Measurements from ENCODE around the gene PLXNB2. TPM values are rescaled to one million over a fixed set of nuclear protein-coding genes. Genes with fewer than 3 reads are reported as not detected.

Gene PLXNB2
- total and polyA plus RNA-seq, 4 experiments from 2014 or later, result 0.40 to 4.6 (median 2.8) TPM; not detected in 1

DNA sequence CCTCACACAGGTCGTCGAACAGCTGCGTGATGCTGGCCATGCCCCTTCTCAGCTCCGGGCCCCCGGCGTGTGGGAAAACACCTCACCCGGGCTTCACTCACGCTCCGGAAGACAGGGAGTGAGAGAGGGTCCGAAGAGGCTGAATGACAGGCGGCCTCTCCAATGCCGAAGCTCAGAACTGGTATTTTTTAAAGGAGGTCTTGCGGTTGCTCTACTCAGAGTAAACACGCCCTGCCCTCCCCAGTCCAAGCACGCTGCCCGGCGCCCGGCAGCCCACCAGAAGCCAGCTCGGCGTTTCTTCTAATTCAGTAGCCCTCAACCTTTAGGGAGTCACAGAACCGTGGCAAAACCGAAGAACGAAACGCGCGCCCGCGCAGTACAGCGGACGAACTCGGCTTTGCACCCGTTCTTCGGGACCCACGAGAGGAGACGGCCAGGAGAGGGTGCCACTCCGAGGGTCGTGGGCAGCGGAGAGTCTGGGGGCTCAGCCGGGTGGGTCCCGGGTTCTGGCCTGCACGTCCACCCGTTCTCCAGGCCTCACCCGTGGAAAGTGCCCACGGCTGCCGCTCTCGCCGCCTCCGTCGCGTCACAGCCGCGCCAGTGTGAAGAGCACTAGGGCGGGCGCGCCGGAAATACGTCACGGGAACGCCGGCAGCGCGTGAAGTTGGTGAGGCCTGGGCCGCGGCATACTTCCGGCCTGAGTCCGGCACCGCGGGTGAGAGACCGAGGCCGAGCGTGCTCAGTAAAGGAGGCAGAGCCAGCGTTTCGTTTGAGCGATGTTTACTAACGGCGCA lies 62.8 kb downstream of the PLXNB2 start, which contains the start of gene TUBGCP6:
TSS of gene TUBGCP6 (minus strand) at position 604 of the 794 bp plus-strand sequence. CDS start at position 40, 564 bp downstream.
- H3K27me3 Mint-ChIP-seq, result no peaks in the 10 kb centered on the region
- peaks cover 23 to 64% (median 37%) of the 10 kb centered on the region in 4 donors for H3K4me1 Mint-ChIP-seq
- Histone ChIP-seq H3K27ac (ENCODE audit: low read depth, low read length) (peak within 1 kb of the TSS; percentile 98), H3K9me3 (ENCODE audit: control insufficient read depth in 1 of 2, low read length in 2 of 2) (no peaks in the 10 kb centered on the region), H3K4me1 (ENCODE audit: insufficient read depth, low read length) (peaks cover 69% of the 10 kb centered on the region), H3K27me3 (ENCODE audit: insufficient read depth, low read length) (no peaks in the 10 kb centered on the region), H3K4me3 (ENCODE audit: low read length in 2 of 2) (peak within 1 kb of the TSS; percentile 37 to 99), H3K36me3 (ENCODE audit: insufficient read depth, low read length) (peaks cover 27% of the 10 kb centered on the region)
- H3K36me3 Mint-ChIP-seq, result peaks cover 10 to 28% of the 10 kb centered on the region in 2 donors
- peak within 1 kb of the TSS; percentile 95 to 100 (median 98) for H3K4me3 Mint-ChIP-seq
- H3K27ac Mint-ChIP-seq, result peak within 1 kb of the TSS; percentile 90 to 100 (median 99)
- peak; percentile 89 to 93 (median 91) for DNase-seq
- ChIA-PET CTCF (ENCODE audit: partially characterized antibody) (interaction anchor here (0.6 to 3.8 kb wide), 6 partner anchors 8 to 376 kb away, joined by 3 to 14 read pairs (median 6); no protein-coding TSS in a partner anchor), POLR2A (ENCODE audit: partially characterized antibody) (interaction anchor here (0.5 to 5.9 kb wide), 19 partner anchors 13 to 383 kb away, joined by 3 to 32 read pairs (median 6); partner anchors contain the start of genes ARSA, DENND6B, LMF2 and MAPK11)
- H3K9me3 Mint-ChIP-seq, result no peaks in the 10 kb centered on the region
- intact Hi-C loops (cut with micrococcal nuclease), result loop anchor here (1.0 to 5.0 kb wide), 5 partner anchors 26 to 319 kb away; partner anchors contain the start of genes MAPK11, SCO2 and SELENOO

DNA sequence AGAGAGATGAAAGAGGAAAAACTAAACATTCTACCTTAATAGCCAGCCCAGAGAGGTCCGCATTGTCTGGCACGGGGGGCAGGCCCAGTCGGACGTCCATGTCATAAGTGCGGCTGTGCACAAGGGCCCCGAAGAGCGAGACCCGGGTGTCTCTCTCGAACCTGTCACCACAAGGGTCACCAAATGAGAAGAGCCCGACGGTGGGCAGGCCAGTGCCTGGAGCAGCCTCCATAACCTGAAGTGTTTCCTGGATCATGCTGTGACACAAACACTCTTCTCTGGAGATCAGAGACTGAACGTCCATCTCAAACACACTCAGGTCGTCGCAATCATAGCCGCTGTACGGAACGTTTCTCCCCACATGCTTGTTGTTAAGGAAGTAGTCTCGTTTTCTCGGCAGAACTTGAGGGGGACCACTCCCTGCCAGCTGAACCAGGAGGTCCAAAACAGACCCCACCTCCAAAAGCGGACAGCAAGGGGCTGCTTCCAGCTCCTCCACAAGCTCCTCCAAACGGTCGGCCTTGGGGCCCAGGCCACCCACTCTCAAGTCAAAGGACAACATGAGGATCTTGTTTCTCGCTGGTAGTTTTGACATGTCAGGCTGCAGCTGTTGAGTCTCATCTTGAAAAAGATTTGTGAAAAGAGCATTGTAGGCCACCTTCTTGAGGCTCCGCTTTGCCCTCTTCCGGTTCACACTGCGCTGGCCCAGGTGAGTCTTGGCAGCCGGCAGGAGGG lies 63.6 kb downstream of the PLXNB2 start:
- Histone ChIP-seq H3K4me1 (ENCODE audit: insufficient read depth, low read length) (peaks cover 65% of the 10 kb centered on the region), H3K4me3 (ENCODE audit: low read length in 2 of 2) (peak overlapping the region; percentile 37 to 99), H3K27ac (ENCODE audit: low read depth, low read length) (peak overlapping the region; percentile 98), H3K36me3 (ENCODE audit: insufficient read depth, low read length) (peaks cover 32% of the 10 kb centered on the region), H3K9me3 (ENCODE audit: control insufficient read depth in 1 of 2, low read length in 2 of 2) (no peaks in the 10 kb centered on the region), H3K27me3 (ENCODE audit: insufficient read depth, low read length) (no peaks in the 10 kb centered on the region)
- Mint-ChIP-seq H3K4me1 (peaks cover 23 to 64% (median 37%) of the 10 kb centered on the region in 4 donors), H3K9me3 (no peaks in the 10 kb centered on the region), H3K4me3 (peak overlapping the region; percentile 95 to 100 (median 98)), H3K27me3 (no peaks in the 10 kb centered on the region), H3K27ac (peak overlapping the region; percentile 90 to 100 (median 99)), H3K36me3 (peaks cover 10 to 29% of the 10 kb centered on the region in 2 donors)
- ChIA-PET CTCF (ENCODE audit: partially characterized antibody) (interaction anchor here (0.6 to 3.8 kb wide), 6 partner anchors 9 to 377 kb away, joined by 3 to 14 read pairs (median 6); no protein-coding TSS in a partner anchor), POLR2A (ENCODE audit: partially characterized antibody) (interaction anchor here (0.5 to 5.9 kb wide), 20 partner anchors 12 to 384 kb away, joined by 3 to 32 read pairs (median 6); partner anchors contain the start of genes ARSA, DENND6B, LMF2 and MAPK11)
- intact Hi-C loops (cut with micrococcal nuclease), result loop anchor here (1.0 to 5.0 kb wide), 5 partner anchors 27 to 319 kb away; partner anchors contain the start of genes MAPK11, SCO2 and SELENOO
- no peak for DNase-seq

- H3K36me3 ChIP-seq (ENCODE audit: insufficient read depth, low read length), result peaks cover 34% of the 10 kb centered on the region
- Mint-ChIP-seq H3K4me1 (peaks cover 24 to 62% (median 37%) of the 10 kb centered on the region in 4 donors), H3K36me3 (peaks cover 15 to 33% of the 10 kb centered on the region in 2 donors), H3K27me3 (no peaks in the 10 kb centered on the region), H3K4me3 (peak overlapping the region; percentile 85 to 99 (median 97)), H3K9me3 (no peaks in the 10 kb centered on the region), H3K27ac (peak overlapping the region; percentile 57 to 99 (median 79))
- no peaks in the 10 kb centered on the region for H3K9me3 ChIP-seq (ENCODE audit: control insufficient read depth in 1 of 2, low read length in 2 of 2)
- no peaks in the 10 kb centered on the region for H3K27me3 ChIP-seq (ENCODE audit: insufficient read depth, low read length)
- H3K27ac ChIP-seq (ENCODE audit: low read depth, low read length), result no peak overlapping the region
- H3K4me1 ChIP-seq (ENCODE audit: insufficient read depth, low read length), result peaks cover 52% of the 10 kb centered on the region
- POLR2A ChIA-PET (ENCODE audit: partially characterized antibody), result interaction anchor here (0.8 to 5.9 kb wide), 5 partner anchors 8 to 283 kb away, joined by 3 to 32 read pairs (median 4); partner anchors contain the start of genes HDAC10 and SCO2
- CTCF ChIA-PET (ENCODE audit: partially characterized antibody), result interaction anchor here (0.8 to 3.8 kb wide), 13 partner anchors 10 to 378 kb away, joined by 3 to 28 read pairs (median 4); partner anchors contain the start of genes HDAC10 and SCO2
- intact Hi-C loops (cut with micrococcal nuclease), result loop anchor here (5.0 kb wide), 2 partner anchors 40 to 285 kb away; partner anchors contain the start of genes SCO2 and SELENOO
- no peak for DNase-seq
- H3K4me3 ChIP-seq (ENCODE audit: low read length in 2 of 2), result peak overlapping the region in 1 of 2 donors; percentile 35
Measured at GRCh38 chr22:50242406-50242949, 65.0 kb downstream of the PLXNB2 start.

DNA sequence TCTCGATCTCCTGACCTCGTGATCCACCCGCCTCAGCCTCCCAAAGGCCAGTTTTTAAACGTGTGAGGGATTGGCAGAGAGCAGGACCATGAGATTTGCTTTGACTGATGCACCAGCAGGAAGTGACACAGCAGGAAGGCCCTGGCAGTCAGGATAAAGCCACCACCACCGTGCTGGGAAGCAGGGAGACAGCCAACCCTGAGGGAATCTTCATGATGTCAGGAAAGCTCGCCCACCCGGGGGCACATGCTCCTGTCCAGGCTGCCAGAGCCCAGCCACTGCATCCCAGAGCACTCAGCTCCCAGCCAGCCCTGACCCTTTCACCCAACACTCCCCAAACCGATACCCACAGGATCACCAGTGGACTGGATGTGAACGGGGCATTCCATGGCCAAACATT lies 68.7 kb downstream of the PLXNB2 start:
- Mint-ChIP-seq H3K4me3 (no peak overlapping the region), H3K27me3 (no peaks in the 10 kb centered on the region), H3K9me3 (no peaks in the 10 kb centered on the region), H3K27ac (peak overlapping the region in 1 of 7 donors; percentile 53), H3K4me1 (peaks cover 32 to 66% (median 40%) of the 10 kb centered on the region in 4 donors), H3K36me3 (peaks cover 15 to 41% of the 10 kb centered on the region in 2 donors)
- ChIA-PET POLR2A (ENCODE audit: partially characterized antibody) (interaction anchor here (1.3 to 3.2 kb wide), 2 partner anchors 48 to 103 kb away, joined by 3 to 12 read pairs; no protein-coding TSS in a partner anchor), CTCF (ENCODE audit: partially characterized antibody) (interaction anchor here (0.9 to 4.2 kb wide), 4 partner anchors 12 to 260 kb away, joined by 3 to 19 read pairs (median 8); partner anchors contain the start of gene HDAC10)
- no peaks in the 10 kb centered on the region for H3K9me3 ChIP-seq (ENCODE audit: control insufficient read depth in 1 of 2, low read length in 2 of 2)
- peaks cover 22% of the 10 kb centered on the region for H3K36me3 ChIP-seq (ENCODE audit: insufficient read depth, low read length)
- peaks cover 27% of the 10 kb centered on the region for H3K4me1 ChIP-seq (ENCODE audit: insufficient read depth, low read length)
- DNase-seq, result no peak
- H3K4me3 ChIP-seq (ENCODE audit: low read length in 2 of 2), result no peak overlapping the region
- H3K27me3 ChIP-seq (ENCODE audit: insufficient read depth, low read length), result no peaks in the 10 kb centered on the region
- no peak overlapping the region for H3K27ac ChIP-seq (ENCODE audit: low read depth, low read length)
- intact Hi-C loops (cut with micrococcal nuclease), result no loop called here

DNA sequence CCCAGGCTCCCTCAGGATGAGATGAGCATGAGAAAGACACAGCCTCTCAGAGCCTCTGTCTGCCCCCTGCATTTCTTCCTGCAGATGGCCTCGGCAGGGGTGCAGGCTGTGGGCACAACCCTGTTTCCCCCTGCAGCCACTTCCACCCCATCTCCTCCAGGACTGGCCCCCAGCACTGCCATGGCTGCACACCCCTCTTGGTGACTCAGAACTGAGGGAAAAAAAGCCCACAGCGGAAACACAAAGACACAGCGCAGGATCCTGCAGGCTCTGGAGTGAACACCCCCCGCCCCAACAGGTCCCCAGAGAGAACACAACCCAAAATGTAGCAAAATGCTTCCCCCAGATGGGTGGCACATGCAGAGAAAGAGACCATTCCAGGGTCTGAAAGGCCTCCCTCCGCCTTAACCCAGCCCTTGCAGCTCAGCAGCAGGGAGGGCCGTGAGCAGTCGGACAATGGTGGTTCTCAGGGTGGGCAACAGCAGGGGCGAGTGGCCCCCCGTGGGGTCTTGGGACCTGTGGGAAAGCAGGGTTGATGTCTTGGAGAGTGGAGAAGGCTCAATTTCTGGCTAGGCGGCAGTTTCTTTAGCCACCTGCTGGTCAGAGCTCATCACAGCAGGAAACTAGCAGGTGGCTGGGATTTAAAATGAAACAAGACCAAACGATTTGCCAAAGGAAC lies 70.6 kb downstream of the PLXNB2 start:
- H3K27me3 ChIP-seq (ENCODE audit: insufficient read depth, low read length), result no peaks in the 10 kb centered on the region
- POLR2A ChIA-PET (ENCODE audit: partially characterized antibody), result no interaction called here
- CTCF ChIA-PET (ENCODE audit: partially characterized antibody), result interaction anchor here (0.8 to 2.7 kb wide), 3 partner anchors 16 to 261 kb away, joined by 3 to 8 read pairs (median 6); no protein-coding TSS in a partner anchor
- no peak overlapping the region for H3K27ac ChIP-seq (ENCODE audit: low read depth, low read length)
- intact Hi-C loops (cut with micrococcal nuclease), result no loop called here
- Mint-ChIP-seq H3K4me3 (no peak overlapping the region), H3K4me1 (peaks cover 27 to 51% (median 31%) of the 10 kb centered on the region in 4 donors), H3K9me3 (no peaks in the 10 kb centered on the region), H3K36me3 (peaks cover 18 to 51% of the 10 kb centered on the region in 2 donors), H3K27me3 (no peaks in the 10 kb centered on the region), H3K27ac (no peak overlapping the region)
- H3K4me3 ChIP-seq (ENCODE audit: low read length in 2 of 2), result no peak overlapping the region
- DNase-seq, result no peak
- H3K4me1 ChIP-seq (ENCODE audit: insufficient read depth, low read length), result peaks cover 10% of the 10 kb centered on the region
- H3K9me3 ChIP-seq (ENCODE audit: control insufficient read depth in 1 of 2, low read length in 2 of 2), result no peaks in the 10 kb centered on the region
- peaks cover 33% of the 10 kb centered on the region for H3K36me3 ChIP-seq (ENCODE audit: insufficient read depth, low read length)

DNA sequence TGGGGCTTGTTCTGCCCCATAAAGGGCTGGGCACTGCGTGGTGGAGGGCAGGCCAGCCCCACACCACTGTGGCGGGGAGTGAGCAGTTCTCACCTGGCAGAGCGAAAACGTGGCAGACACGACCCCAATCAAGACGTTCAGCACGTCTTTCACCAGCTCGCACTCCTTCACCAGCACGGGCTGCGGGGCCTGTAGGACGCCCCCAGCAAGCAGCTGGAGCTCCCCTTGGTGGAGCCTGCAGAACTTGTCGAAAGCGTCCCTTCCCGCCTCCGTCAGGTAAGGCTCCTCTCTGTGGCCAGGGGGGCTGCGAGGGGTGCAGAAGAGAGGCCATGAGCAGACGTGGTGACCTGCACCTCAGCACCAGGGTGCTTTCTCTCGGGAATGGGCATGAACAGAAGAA lies 74.2 kb downstream of the PLXNB2 start:
- ChIA-PET POLR2A (ENCODE audit: partially characterized antibody) (interaction anchor here (1.5 kb wide), 1 partner anchor 292 kb away, joined by 3 read pairs; the partner anchor contains the start of gene SCO2), CTCF (ENCODE audit: partially characterized antibody) (interaction anchor here (1.0 kb wide), 1 partner anchor 265 kb away, joined by 3 read pairs; no protein-coding TSS in a partner anchor)
- peaks cover 20 to 49% of the 10 kb centered on the region in 2 donors for H3K36me3 Mint-ChIP-seq
- H3K9me3 Mint-ChIP-seq, result peaks cover 0 to 1% (median 0%) of the 10 kb centered on the region in 8 donors
- Histone ChIP-seq H3K9me3 (ENCODE audit: control insufficient read depth in 1 of 2, low read length in 2 of 2) (no peaks in the 10 kb centered on the region), H3K27me3 (ENCODE audit: insufficient read depth, low read length) (no peaks in the 10 kb centered on the region), H3K4me3 (ENCODE audit: low read length in 2 of 2) (no peak overlapping the region), H3K27ac (ENCODE audit: low read depth, low read length) (no peak overlapping the region), H3K4me1 (ENCODE audit: insufficient read depth, low read length) (no peaks in the 10 kb centered on the region), H3K36me3 (ENCODE audit: insufficient read depth, low read length) (peaks cover 31% of the 10 kb centered on the region)
- peaks cover 20 to 32% (median 23%) of the 10 kb centered on the region in 4 donors for H3K4me1 Mint-ChIP-seq
- DNase-seq, result peak in 1 of 5 donors; percentile 5
- H3K27ac Mint-ChIP-seq, result peak overlapping the region in 1 of 7 donors; percentile 48
- intact Hi-C loops (cut with micrococcal nuclease), result no loop called here
- no peak overlapping the region for H3K4me3 Mint-ChIP-seq
- H3K27me3 Mint-ChIP-seq, result no peaks in the 10 kb centered on the region

Data from CD4-positive, alpha-beta memory T cell (primary cell).